Hepatocyte (in vitro differentiated cells): ENCODE measurements around the gene FAM20C. TPM values are rescaled to one million over a fixed set of nuclear protein-coding genes. Genes with fewer than 3 reads are reported as not detected.

Experiments used
- DNase-seq: peaks from one replicate; pipeline ENCODE4 v3.0.0-alpha.2; 2016; ENCODE audit warnings: low spot score
- H2AFZ ChIP-seq: fragments of 200-600 bp; sonication (generic); 2 replicates; pipeline ENCODE4 v1.6.0; 2016; ENCODE audit warnings: antibody characterized with exemption, mild to moderate bottlenecking
- H3K27ac ChIP-seq: fragments of 200-600 bp; sonication (generic); 2 replicates; pipeline ENCODE4 v1.5.1; 2016; ENCODE audit warnings: mild to moderate bottlenecking
- H3K27me3 ChIP-seq: fragments of 200-600 bp; sonication (generic); 2 replicates; pipeline ENCODE4 v1.6.1; 2016
- H3K36me3 ChIP-seq: fragments of 200-600 bp; sonication (generic); replicated peaks from 2 replicates; pipeline ENCODE4 v1.5.1; 2016; ENCODE audit warnings: low read depth; ENCODE audit not compliant: insufficient read depth
- H3K4me1 ChIP-seq: fragments of 200-600 bp; sonication (generic); 2 replicates; pipeline ENCODE4 v1.5.1; 2016; ENCODE audit warnings: mild to moderate bottlenecking, moderate library complexity; ENCODE audit not compliant: insufficient read depth
- H3K4me2 ChIP-seq: fragments of 200-600 bp; sonication (generic); 2 replicates; pipeline ENCODE4 v1.6.0; 2016
- H3K4me3 ChIP-seq: fragments of 200-600 bp; sonication (generic); 2 replicates; pipeline ENCODE4 v1.5.1; 2016; ENCODE audit warnings: mild to moderate bottlenecking
- H3K79me2 ChIP-seq: fragments of 200-600 bp; sonication (generic); 2 replicates; pipeline ENCODE4 v1.6.0; 2017; ENCODE audit warnings: mild to moderate bottlenecking
- H3K9me2 ChIP-seq: fragments of 200-600 bp; sonication (generic); replicated peaks from 2 replicates; pipeline ENCODE4 v1.6.0; 2017; ENCODE audit warnings: mild to moderate bottlenecking; ENCODE audit not compliant: insufficient read depth
- H3K9me3 ChIP-seq: fragments of 200-600 bp; sonication (generic); 2 replicates; pipeline ENCODE4 v1.5.1; 2016; ENCODE audit warnings: low read depth, mild to moderate bottlenecking
- H4K20me1 ChIP-seq: fragments of 200-600 bp; sonication (generic); 2 replicates; pipeline ENCODE4 v1.6.0; 2016; ENCODE audit warnings: mild to moderate bottlenecking; ENCODE audit not compliant: insufficient read depth, poor library complexity, severe bottlenecking
- EZH2 ChIP-seq: fragments of 200-600 bp; sonication (generic); IDR thresholded peaks from 2 replicates; pipeline ENCODE4 v1.6.1; 2016; ENCODE audit warnings: antibody characterized with exemption, mild to moderate bottlenecking, borderline replicate concordance
- EZH2phosphoT487 ChIP-seq: fragments of 200-600 bp; sonication (generic); IDR thresholded peaks from one replicate; pipeline ENCODE4 v1.6.1; 2018; ENCODE audit warnings: antibody characterized with exemption, mild to moderate bottlenecking, low read depth, moderate library complexity; ENCODE audit not compliant: unreplicated experiment, severe bottlenecking
- WGBS: methylation state at CpG from one replicate; pipeline ENCODE4 v1.1.6; 2016; ENCODE audit warnings: low lambda C conversion rate; ENCODE audit errors: missing lambda C conversion rate; 5-methylcytosine and 5-hydroxymethylcytosine counted together
- polyA plus RNA-seq: library from polyadenylated mRNA; unstranded; fragments of >200 nt; fragmentation: Nextera tagmentation; extraction: Ambion mirVana; gene quantifications from 2 replicates; pipeline ENCODE4 v1.2.1, GENCODE V29; 2016
- total RNA-seq: library from RNA; depleted of rRNA; stranded (reverse); fragments of >200 nt; gene quantifications from 2 replicates; pipeline ENCODE4 v1.2.3, GENCODE V29; 2014
- TF ChIP-seq, protein P1 (sequence below): fragments of 200-600 bp; sonication (generic); IDR thresholded peaks from 2 replicates; pipeline ENCODE4 v1.5.1; 2016; ENCODE audit warnings: antibody characterized with exemption, mild to moderate bottlenecking; ENCODE audit not compliant: poor library complexity

The FAM20C gene
- total and polyA plus RNA-seq, 2 experiments from 2014 or later = 24.4 to 42.5 TPM

DNA sequence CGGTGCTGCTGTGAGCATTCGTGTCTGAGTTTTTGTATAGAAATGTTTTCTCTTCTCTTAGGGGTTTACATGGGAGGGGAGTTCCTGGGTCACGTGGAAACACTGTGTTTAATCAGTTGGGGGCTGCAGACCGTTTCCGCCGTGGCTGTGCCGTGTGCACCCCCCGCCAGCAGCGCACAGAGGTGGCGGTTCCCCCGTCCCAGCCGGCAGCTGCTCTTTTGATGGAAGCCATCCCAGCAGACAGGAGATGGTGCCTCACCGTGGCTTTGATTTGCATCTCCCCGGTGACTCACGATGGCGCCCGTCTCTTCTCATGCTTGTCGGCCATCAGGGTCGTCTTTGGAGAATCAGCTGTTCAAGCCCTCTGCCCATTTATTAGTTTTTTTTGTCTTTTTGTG, 62.7 kb downstream of the FAM20C start:
- H3K4me2 ChIP-seq = no peak overlapping the region
- no peaks in the 10 kb centered on the region for H3K4me1 ChIP-seq
- no peaks in the 10 kb centered on the region for H3K79me2 ChIP-seq
- no peak overlapping the region for H2AFZ ChIP-seq
- H3K27me3 ChIP-seq = no peaks in the 10 kb centered on the region
- no peak for DNase-seq
- H3K4me3 ChIP-seq = no peak overlapping the region
- TF ChIP-seq EZH2 (no peak), EZH2phosphoT487 (no peak)
- TF ChIP-seq, protein P1, sequence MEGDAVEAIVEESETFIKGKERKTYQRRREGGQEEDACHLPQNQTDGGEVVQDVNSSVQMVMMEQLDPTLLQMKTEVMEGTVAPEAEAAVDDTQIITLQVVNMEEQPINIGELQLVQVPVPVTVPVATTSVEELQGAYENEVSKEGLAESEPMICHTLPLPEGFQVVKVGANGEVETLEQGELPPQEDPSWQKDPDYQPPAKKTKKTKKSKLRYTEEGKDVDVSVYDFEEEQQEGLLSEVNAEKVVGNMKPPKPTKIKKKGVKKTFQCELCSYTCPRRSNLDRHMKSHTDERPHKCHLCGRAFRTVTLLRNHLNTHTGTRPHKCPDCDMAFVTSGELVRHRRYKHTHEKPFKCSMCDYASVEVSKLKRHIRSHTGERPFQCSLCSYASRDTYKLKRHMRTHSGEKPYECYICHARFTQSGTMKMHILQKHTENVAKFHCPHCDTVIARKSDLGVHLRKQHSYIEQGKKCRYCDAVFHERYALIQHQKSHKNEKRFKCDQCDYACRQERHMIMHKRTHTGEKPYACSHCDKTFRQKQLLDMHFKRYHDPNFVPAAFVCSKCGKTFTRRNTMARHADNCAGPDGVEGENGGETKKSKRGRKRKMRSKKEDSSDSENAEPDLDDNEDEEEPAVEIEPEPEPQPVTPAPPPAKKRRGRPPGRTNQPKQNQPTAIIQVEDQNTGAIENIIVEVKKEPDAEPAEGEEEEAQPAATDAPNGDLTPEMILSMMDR = no peak
- 96% methylated on average over 18 of the region's 19 CpGs for WGBS
- H3K27ac ChIP-seq = no peak overlapping the region
- no peaks in the 10 kb centered on the region for H3K36me3 ChIP-seq
- H3K9me2 ChIP-seq = no peaks in the 10 kb centered on the region
- H4K20me1 ChIP-seq = no peaks in the 10 kb centered on the region
- H3K9me3 ChIP-seq = no peaks in the 10 kb centered on the region

GRCh38 chr7:255721-256361, 63.5 kb downstream of the FAM20C start:
- no peak overlapping the region for H2AFZ ChIP-seq
- no peaks in the 10 kb centered on the region for H3K36me3 ChIP-seq
- no peak overlapping the region for H3K4me2 ChIP-seq
- H4K20me1 ChIP-seq = no peaks in the 10 kb centered on the region
- TF ChIP-seq EZH2 = no peak
- TF ChIP-seq, protein P1 = no peak
- no peak for TF ChIP-seq EZH2phosphoT487
- no peaks in the 10 kb centered on the region for H3K9me3 ChIP-seq
- H3K27me3 ChIP-seq = no peaks in the 10 kb centered on the region
- no peaks in the 10 kb centered on the region for H3K79me2 ChIP-seq
- no peaks in the 10 kb centered on the region for H3K9me2 ChIP-seq
- no peaks in the 10 kb centered on the region for H3K4me1 ChIP-seq
- no peak overlapping the region for H3K27ac ChIP-seq
- H3K4me3 ChIP-seq = no peak overlapping the region
- no peak for DNase-seq
- WGBS = 97% methylated on average over 37 of the region's 44 CpGs

GRCh38 chr7:256461-256940, 64.1 kb downstream of the FAM20C start:
- no peak for DNase-seq
- no peaks in the 10 kb centered on the region for H3K9me2 ChIP-seq
- no peaks in the 10 kb centered on the region for H4K20me1 ChIP-seq
- no peaks in the 10 kb centered on the region for H3K27me3 ChIP-seq
- H3K36me3 ChIP-seq = no peaks in the 10 kb centered on the region
- H3K4me2 ChIP-seq = no peak overlapping the region
- no peaks in the 10 kb centered on the region for H3K79me2 ChIP-seq
- no peak overlapping the region for H3K4me3 ChIP-seq
- H3K9me3 ChIP-seq = no peaks in the 10 kb centered on the region
- no peak for TF ChIP-seq EZH2
- TF ChIP-seq, protein P1 = no peak
- no peak for TF ChIP-seq EZH2phosphoT487
- no peaks in the 10 kb centered on the region for H3K4me1 ChIP-seq
- H3K27ac ChIP-seq = no peak overlapping the region
- H2AFZ ChIP-seq = no peak overlapping the region
- WGBS = 98% methylated on average over 38 of the region's 38 CpGs
